WTC11 (cell line): Measurements from ENCODE around the gene VANGL2. TPM values are rescaled to one million over a fixed set of nuclear protein-coding genes. Genes with fewer than 3 reads are reported as not detected.

Experiments
- ATAC-seq: fragments of 200-7000 bp; cut with Tn5 transposase; 2 replicates; pipeline ENCODE4 v1.10.0; 2021; ENCODE audit warnings: mild to moderate bottlenecking, moderate library complexity
- CTCF ChIA-PET: fragments of 300-600 bp; sonication (Branson Sonifier 250); formaldehyde crosslinking; loops from one replicate; lab custom pipeline; 2021; ENCODE audit warnings: antibody characterized with exemption; lab: Charles Lee
- POLR2A ChIA-PET: fragments of 350-600 bp; sonication (Branson Sonifier 250); formaldehyde crosslinking; loops from one replicate; lab custom pipeline; 2021; ENCODE audit warnings: antibody characterized with exemption; lab: Charles Lee
- DNase-seq: peaks from one replicate; pipeline ENCODE4 v3.0.0; 2021; ENCODE audit warnings: low spot score
- H3K27ac Mint-ChIP-seq: 2 replicates; pipeline ENCODE4 v1.8.0; 2021; ENCODE audit warnings: mixed read lengths
- H3K27me3 Mint-ChIP-seq: 2 replicates; pipeline ENCODE4 v1.8.0; 2021; ENCODE audit warnings: low read depth, mild to moderate bottlenecking, moderate library complexity, mixed read lengths
- H3K36me3 Mint-ChIP-seq: 2 replicates; pipeline ENCODE4 v1.8.0; 2021; ENCODE audit warnings: mixed read lengths
- H3K4me1 Mint-ChIP-seq: 2 replicates; pipeline ENCODE4 v1.8.0; 2022; ENCODE audit warnings: mixed read lengths
- H3K4me3 Mint-ChIP-seq: 2 replicates; pipeline ENCODE4 v1.8.0; 2021; ENCODE audit warnings: mild to moderate bottlenecking, moderate library complexity, mixed read lengths
- H3K9me3 Mint-ChIP-seq: 2 replicates; pipeline ENCODE4 v1.8.0; 2021; ENCODE audit warnings: mixed read lengths
- ATF1 ChIP-seq: sonication (generic); formaldehyde crosslinking; IDR thresholded peaks from 2 replicates; pipeline ENCODE4 v1.8.1; 2023; ENCODE audit warnings: mild to moderate bottlenecking, moderate library complexity, missing genetic modification reagents
- CBFB ChIP-seq: sonication (generic); formaldehyde crosslinking; IDR thresholded peaks from 2 replicates; pipeline ENCODE4 v1.8.1; 2022; ENCODE audit warnings: mild to moderate bottlenecking, low read depth, missing genetic modification reagents
- CDX4 ChIP-seq: fragments of 250-450 bp; sonication (Bioruptor Pico); IDR thresholded peaks from 2 replicates; pipeline ENCODE4 v1.9.0; 2021; ENCODE audit warnings: moderate library complexity, mild to moderate bottlenecking, inconsistent platforms, borderline replicate concordance
- E2F4 ChIP-seq: sonication (generic); formaldehyde crosslinking; IDR thresholded peaks from 2 replicates; pipeline ENCODE4 v1.8.1; 2022; ENCODE audit warnings: low read depth, mild to moderate bottlenecking, moderate library complexity, missing genetic modification reagents, borderline replicate concordance
- ELF4 ChIP-seq: sonication (generic); formaldehyde crosslinking; IDR thresholded peaks from 2 replicates; pipeline ENCODE4 v1.8.1; 2022; ENCODE audit warnings: low read depth, mild to moderate bottlenecking, moderate library complexity, missing genetic modification reagents
- EMX1 ChIP-seq: fragments of 250-450 bp; sonication (Bioruptor Pico); IDR thresholded peaks from 2 replicates; pipeline ENCODE4 v1.8.0; 2021; ENCODE audit warnings: mild to moderate bottlenecking
- FOXP1 ChIP-seq: sonication (generic); formaldehyde crosslinking; IDR thresholded peaks from 2 replicates; pipeline ENCODE4 v1.8.0; 2022; ENCODE audit warnings: missing genetic modification reagents, mild to moderate bottlenecking, moderate library complexity, borderline replicate concordance
- IRF1 ChIP-seq: sonication (generic); formaldehyde crosslinking; IDR thresholded peaks from 2 replicates; pipeline ENCODE4 v1.8.0; 2023; ENCODE audit warnings: missing genetic modification reagents
- IRF2 ChIP-seq: sonication (generic); formaldehyde crosslinking; IDR thresholded peaks from 2 replicates; pipeline ENCODE4 v1.8.0; 2022; ENCODE audit warnings: low read depth, missing genetic modification reagents, borderline replicate concordance
- MAX ChIP-seq: sonication (generic); formaldehyde crosslinking; IDR thresholded peaks from 2 replicates; pipeline ENCODE4 v1.8.0; 2022; ENCODE audit warnings: mild to moderate bottlenecking, missing genetic modification reagents
- NR3C1 ChIP-seq: sonication (generic); formaldehyde crosslinking; conservative IDR thresholded peaks from 2 replicates; pipeline ENCODE4 v1.8.1; 2023; ENCODE audit warnings: low read depth, mild to moderate bottlenecking, missing genetic modification reagents
- SMAD4 ChIP-seq: sonication (generic); formaldehyde crosslinking; IDR thresholded peaks from 2 replicates; pipeline ENCODE4 v1.8.0; 2022; ENCODE audit warnings: mild to moderate bottlenecking, missing genetic modification reagents
- SOX15 ChIP-seq: fragments of 250-450 bp; sonication (Bioruptor Pico); IDR thresholded peaks from 2 replicates; pipeline ENCODE4 v1.9.0; 2021; ENCODE audit warnings: mild to moderate bottlenecking
- TCF7 ChIP-seq: sonication (generic); formaldehyde crosslinking; IDR thresholded peaks from 2 replicates; pipeline ENCODE4 v1.8.0; 2022; ENCODE audit warnings: mild to moderate bottlenecking, low read depth, missing genetic modification reagents, moderate library complexity
- TP53 ChIP-seq: sonication (generic); formaldehyde crosslinking; IDR thresholded peaks from 2 replicates; pipeline ENCODE4 v1.8.1; 2023; ENCODE audit warnings: mild to moderate bottlenecking, missing genetic modification reagents
- USF2 ChIP-seq: sonication (generic); formaldehyde crosslinking; IDR thresholded peaks from 2 replicates; pipeline ENCODE4 v1.8.1; 2023; ENCODE audit warnings: mild to moderate bottlenecking, missing genetic modification reagents, moderate library complexity
- ZNF121 ChIP-seq: sonication (generic); formaldehyde crosslinking; IDR thresholded peaks from 2 replicates; pipeline ENCODE4 v1.8.0; 2023; ENCODE audit warnings: missing genetic modification reagents
- ZNF263 ChIP-seq: sonication (generic); formaldehyde crosslinking; IDR thresholded peaks from 2 replicates; pipeline ENCODE4 v1.8.1; 2022; ENCODE audit warnings: low read depth, mild to moderate bottlenecking, moderate library complexity, missing genetic modification reagents
- ZNF281 ChIP-seq: sonication (generic); formaldehyde crosslinking; IDR thresholded peaks from 2 replicates; pipeline ENCODE4 v1.8.0; 2023; ENCODE audit warnings: mild to moderate bottlenecking, missing genetic modification reagents
- ZNF317 ChIP-seq: sonication (generic); formaldehyde crosslinking; IDR thresholded peaks from 2 replicates; pipeline ENCODE4 v1.8.1; 2023; ENCODE audit warnings: low read depth, mild to moderate bottlenecking, moderate library complexity, missing genetic modification reagents, borderline replicate concordance
- ZNF396 ChIP-seq: fragments of 250-450 bp; sonication (Bioruptor Pico); IDR thresholded peaks from 2 replicates; pipeline ENCODE4 v1.8.0; 2021; ENCODE audit warnings: mild to moderate bottlenecking, moderate library complexity, borderline replicate concordance
- ZNF416 ChIP-seq: fragments of 250-450 bp; sonication (Bioruptor Pico); IDR thresholded peaks from 2 replicates; pipeline ENCODE4 v1.9.0; 2021; ENCODE audit warnings: mild to moderate bottlenecking, inconsistent platforms
- total RNA-seq: library from RNA; stranded (reverse); gene quantifications from 3 replicates; pipeline ENCODE4 v1.2.3, GENCODE V29; 2021

The VANGL2 gene
- total RNA-seq, 1 experiment from 2014 or later: 68.0 TPM

- Mint-ChIP-seq H3K4me3 (no peak within 1 kb of the TSS), H3K4me1 (peaks cover 43% of the 10 kb centered on the region), H3K9me3 (no peaks in the 10 kb centered on the region), H3K27ac (no peak within 1 kb of the TSS), H3K27me3 (no peaks in the 10 kb centered on the region), H3K36me3 (no peaks in the 10 kb centered on the region)
- peak; percentile 30 for DNase-seq
- TF ChIP-seq NR3C1 (CRISPR knock-in tag): no peak
- no peak for TF ChIP-seq FOXP1 (CRISPR knock-in tag)
- TF ChIP-seq IRF1 (CRISPR knock-in tag): no peak
- no peak for TF ChIP-seq ZNF281 (CRISPR knock-in tag)
- TF ChIP-seq EMX1: no peak
- no peak for TF ChIP-seq TP53 (CRISPR knock-in tag)
- TF ChIP-seq ATF1 (CRISPR knock-in tag): no peak
- ChIA-PET POLR2A (interaction anchor here (1.2 kb wide), 1 partner anchor 8 kb away, joined by 3 read pairs; no protein-coding TSS in a partner anchor), CTCF (interaction anchor here (0.6 to 9.3 kb wide), 7 partner anchors 9 to 297 kb away, joined by 3 to 108 read pairs (median 4); partner anchors contain the start of gene KCNJ10)
- ATAC-seq: peak; percentile 65
These were observed 33.4 kb upstream of the VANGL2 start, which contains the start of gene NHLH1 for GRCh38 chr1:160366731-160367515. TSS of gene NHLH1 (plus strand) at chr1:160367071. CDS start at chr1:160370732, 3,661 bp downstream.

GRCh38 chr1:160367516-160367900 is 32.9 kb upstream of the VANGL2 start:
- H3K4me3 Mint-ChIP-seq: no peak overlapping the region
- no peaks in the 10 kb centered on the region for H3K9me3 Mint-ChIP-seq
- TF ChIP-seq ZNF263: 0 out of 2 replicates have a peak, but pooled peaks have one; percentile 39
- TF ChIP-seq FOXP1 (CRISPR knock-in tag): no peak
- TF ChIP-seq, all 79 proteins: peak for 1
- ATAC-seq: no peak
- Mint-ChIP-seq H3K27me3 (no peaks in the 10 kb centered on the region), H3K4me1 (peaks cover 37% of the 10 kb centered on the region), H3K36me3 (no peaks in the 10 kb centered on the region), H3K27ac (no peak overlapping the region)
- POLR2A ChIA-PET: no interaction called here
- DNase-seq: no peak
- CTCF ChIA-PET: interaction anchor here (1.4 to 9.3 kb wide), 3 partner anchors 8 to 76 kb away, joined by 4 to 108 read pairs (median 17); no protein-coding TSS in a partner anchor

- Mint-ChIP-seq H3K9me3 (no peaks in the 10 kb centered on the region), H3K4me3 (no peak overlapping the region), H3K27ac (no peak overlapping the region), H3K36me3 (no peaks in the 10 kb centered on the region), H3K27me3 (no peaks in the 10 kb centered on the region), H3K4me1 (peaks cover 29% of the 10 kb centered on the region)
- CTCF ChIA-PET: interaction anchor here (1.4 to 9.3 kb wide), 3 partner anchors 8 to 77 kb away, joined by 4 to 108 read pairs (median 17); no protein-coding TSS in a partner anchor
- no peak for DNase-seq
- POLR2A ChIA-PET: no interaction called here
- ATAC-seq: no peak
- no peak for TF ChIP-seq ZNF121 (CRISPR knock-in tag)
- TF ChIP-seq TCF7 (CRISPR knock-in tag): no peak
- TF ChIP-seq ZNF317 (CRISPR knock-in tag): no peak
- no peak for TF ChIP-seq USF2 (CRISPR knock-in tag)
- TF ChIP-seq CBFB: no peak
- TF ChIP-seq ZNF396 (CRISPR knock-in tag): no peak
- TF ChIP-seq CDX4: no peak
- TF ChIP-seq SMAD4 (CRISPR knock-in tag): no peak
- no peak for TF ChIP-seq IRF2 (CRISPR knock-in tag)
- no peak for TF ChIP-seq E2F4 (CRISPR knock-in tag)
- no peak for TF ChIP-seq MAX (CRISPR knock-in tag)
- TF ChIP-seq ELF4: no peak
- TF ChIP-seq SOX15 (CRISPR knock-in tag): no peak
- no peak for TF ChIP-seq ZNF416
These were observed 32.1 kb upstream of the VANGL2 start for GRCh38 chr1:160367934-160368923.
